ENCODE data around the gene FIZ1.

GRCh38 chr19:55544014-55544413, 55.3 kb downstream of the FIZ1 start:
- TF ChIP-seq CTCF (IDR thresholded peaks at IDR 0.05; ENCODE audit: low read length) (no peak), EZH2 (optimal IDR thresholded peaks at IDR 0.05; ENCODE audit: low read depth, low read length) (no peak), EZH2phosphoT487 (IDR thresholded peaks at IDR 0.05; ENCODE audit: low read length) (no peak)
